MM.1S (cell line): Measurements from ENCODE around the gene SLC6A8.

Experiments used
- DNase-seq: peaks from one replicate; pipeline ENCODE4 v3.0.0-alpha.2; 2015
- H2AFZ ChIP-seq: fragments of 300-600 bp; sonication (generic); 2 replicates; pipeline ENCODE4 v1.6.0; 2016; ENCODE audit warnings: antibody characterized with exemption, low read length
- H3F3A ChIP-seq: fragments of 300-600 bp; sonication (generic); 2 replicates; pipeline ENCODE4 v1.6.1; 2016; ENCODE audit warnings: mild to moderate bottlenecking, antibody characterized with exemption, low read length, moderate library complexity, mixed read lengths; ENCODE audit not compliant: insufficient read depth
- H3K27ac ChIP-seq: fragments of 300-600 bp; sonication (generic); 2 replicates; pipeline ENCODE4 v1.5.1; 2016; ENCODE audit warnings: mild to moderate bottlenecking, low read length
- H3K27me3 ChIP-seq: fragments of 300-600 bp; sonication (generic); replicated peaks from 2 replicates; pipeline ENCODE4 v1.6.0; 2016; ENCODE audit warnings: low read length; ENCODE audit not compliant: insufficient read depth
- H3K36me3 ChIP-seq: fragments of 300-600 bp; sonication (generic); replicated peaks from 2 replicates; pipeline ENCODE4 v1.6.1; 2016; ENCODE audit warnings: mild to moderate bottlenecking, low read length, mixed read lengths; ENCODE audit not compliant: insufficient read depth
- H3K4me1 ChIP-seq: fragments of 300-600 bp; sonication (generic); 2 replicates; pipeline ENCODE4 v1.6.1; 2016; ENCODE audit warnings: low read length, mixed read lengths
- H3K4me2 ChIP-seq: fragments of 300-600 bp; sonication (generic); 2 replicates; pipeline ENCODE4 v1.6.0; 2016; ENCODE audit warnings: low read depth, low read length
- H3K4me3 ChIP-seq: fragments of 300-600 bp; sonication (generic); 2 replicates; pipeline ENCODE4 v1.5.1; 2016; ENCODE audit warnings: low read length, mixed read lengths
- H3K79me2 ChIP-seq: fragments of 300-600 bp; sonication (generic); 2 replicates; pipeline ENCODE4 v1.6.1; 2016; ENCODE audit warnings: mixed run types, low read length, mixed read lengths
- H3K9ac ChIP-seq: fragments of 300-600 bp; sonication (generic); 2 replicates; pipeline ENCODE4 v1.6.1; 2016; ENCODE audit warnings: low read length, mixed read lengths
- H3K9me2 ChIP-seq: fragments of 300-600 bp; sonication (generic); replicated peaks from 2 replicates; pipeline ENCODE4 v1.6.1; 2016; ENCODE audit warnings: mild to moderate bottlenecking, low read length, mixed read lengths; ENCODE audit not compliant: insufficient read depth
- H3K9me3 ChIP-seq: fragments of 300-600 bp; sonication (generic); replicated peaks from 2 replicates; pipeline ENCODE4 v1.6.1; 2016; ENCODE audit warnings: mild to moderate bottlenecking, low read length, mixed read lengths; ENCODE audit not compliant: insufficient read depth
- H4K20me1 ChIP-seq: fragments of 300-600 bp; sonication (generic); 2 replicates; pipeline ENCODE4 v1.6.1; 2016; ENCODE audit warnings: mild to moderate bottlenecking, low read length, moderate library complexity, mixed read lengths; ENCODE audit not compliant: insufficient read depth
- EZH2 ChIP-seq: fragments of 300-600 bp; sonication (generic); optimal IDR thresholded peaks from 2 replicates; pipeline ENCODE3; 2017; ENCODE audit warnings: low read depth, mild to moderate bottlenecking, antibody characterized with exemption, low read length, mixed read lengths
- EZH2phosphoT487 ChIP-seq: fragments of 300-600 bp; sonication (generic); IDR thresholded peaks from 2 replicates; pipeline ENCODE4 v1.6.1; 2018; ENCODE audit warnings: antibody characterized with exemption, low read length
- TF ChIP-seq, protein P1 (sequence below): fragments of 300-600 bp; sonication (generic); IDR thresholded peaks from 2 replicates; pipeline ENCODE4 v1.5.1; 2016; ENCODE audit warnings: antibody characterized with exemption, low read length, mixed read lengths

Gene SLC6A8

DNA sequence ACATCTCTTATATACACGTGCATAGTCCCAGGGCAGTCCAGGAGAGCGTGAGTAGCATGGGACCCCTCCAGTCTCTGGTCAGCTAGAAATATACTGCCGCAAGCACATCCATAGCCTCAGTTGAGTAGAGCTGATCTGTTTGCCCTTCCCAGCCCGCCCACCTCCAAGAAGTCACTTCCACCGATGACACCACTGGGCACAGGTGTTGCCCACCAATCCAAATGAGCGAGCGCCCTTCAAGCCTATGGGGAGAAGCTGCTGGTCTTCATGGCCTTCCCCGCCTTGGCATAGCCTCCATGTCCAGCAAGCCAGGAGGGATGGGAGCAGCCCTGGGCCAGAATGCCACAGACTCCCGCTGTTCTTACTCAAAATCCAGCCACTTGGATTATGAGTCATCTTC, 30.6 kb upstream of the SLC6A8 start:
- H3K4me2 ChIP-seq, result no peak overlapping the region
- H3K79me2 ChIP-seq, result no peaks in the 10 kb centered on the region
- DNase-seq, result no peak
- no peak overlapping the region for H3K27ac ChIP-seq
- H3F3A ChIP-seq, result no peaks in the 10 kb centered on the region
- peaks cover 61% of the 10 kb centered on the region for H3K27me3 ChIP-seq
- no peaks in the 10 kb centered on the region for H3K9me2 ChIP-seq
- H4K20me1 ChIP-seq, result no peaks in the 10 kb centered on the region
- no peaks in the 10 kb centered on the region for H3K36me3 ChIP-seq
- no peak overlapping the region for H3K4me3 ChIP-seq
- no peak overlapping the region for H2AFZ ChIP-seq
- H3K9me3 ChIP-seq, result no peaks in the 10 kb centered on the region
- H3K9ac ChIP-seq, result no peak overlapping the region
- no peaks in the 10 kb centered on the region for H3K4me1 ChIP-seq
- TF ChIP-seq EZH2phosphoT487 (no peak), EZH2 (no peak)
- TF ChIP-seq, protein P1, sequence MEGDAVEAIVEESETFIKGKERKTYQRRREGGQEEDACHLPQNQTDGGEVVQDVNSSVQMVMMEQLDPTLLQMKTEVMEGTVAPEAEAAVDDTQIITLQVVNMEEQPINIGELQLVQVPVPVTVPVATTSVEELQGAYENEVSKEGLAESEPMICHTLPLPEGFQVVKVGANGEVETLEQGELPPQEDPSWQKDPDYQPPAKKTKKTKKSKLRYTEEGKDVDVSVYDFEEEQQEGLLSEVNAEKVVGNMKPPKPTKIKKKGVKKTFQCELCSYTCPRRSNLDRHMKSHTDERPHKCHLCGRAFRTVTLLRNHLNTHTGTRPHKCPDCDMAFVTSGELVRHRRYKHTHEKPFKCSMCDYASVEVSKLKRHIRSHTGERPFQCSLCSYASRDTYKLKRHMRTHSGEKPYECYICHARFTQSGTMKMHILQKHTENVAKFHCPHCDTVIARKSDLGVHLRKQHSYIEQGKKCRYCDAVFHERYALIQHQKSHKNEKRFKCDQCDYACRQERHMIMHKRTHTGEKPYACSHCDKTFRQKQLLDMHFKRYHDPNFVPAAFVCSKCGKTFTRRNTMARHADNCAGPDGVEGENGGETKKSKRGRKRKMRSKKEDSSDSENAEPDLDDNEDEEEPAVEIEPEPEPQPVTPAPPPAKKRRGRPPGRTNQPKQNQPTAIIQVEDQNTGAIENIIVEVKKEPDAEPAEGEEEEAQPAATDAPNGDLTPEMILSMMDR, result no peak

DNA sequence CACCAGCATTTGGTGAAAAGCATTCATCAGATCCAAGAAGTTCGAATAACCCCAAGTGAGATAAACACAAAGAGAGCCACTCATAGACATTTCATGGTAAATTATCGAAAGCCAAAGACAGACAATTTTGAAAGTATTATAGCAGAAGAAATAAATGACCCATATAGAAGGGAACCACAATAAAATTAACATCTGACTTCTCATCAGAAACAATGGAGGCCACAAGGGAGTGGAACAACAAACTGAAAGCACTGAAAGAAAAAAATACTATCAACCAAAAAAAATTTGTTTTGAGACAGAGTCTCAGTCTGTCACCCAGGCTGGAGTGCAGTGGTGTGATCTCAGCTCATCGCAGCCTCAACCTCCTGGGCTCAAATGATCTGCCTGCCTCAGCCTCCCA, 28.5 kb upstream of the SLC6A8 start:
- Histone ChIP-seq H3K9me2 (no peaks in the 10 kb centered on the region), H3K4me1 (no peaks in the 10 kb centered on the region), H3K9ac (no peak overlapping the region), H3K79me2 (no peaks in the 10 kb centered on the region), H4K20me1 (no peaks in the 10 kb centered on the region), H3K9me3 (no peaks in the 10 kb centered on the region), H3K4me3 (no peak overlapping the region), H3K4me2 (no peak overlapping the region), H3K27me3 (peaks cover 66% of the 10 kb centered on the region), H3K36me3 (no peaks in the 10 kb centered on the region), H3K27ac (no peak overlapping the region), H2AFZ (no peak overlapping the region), H3F3A (no peaks in the 10 kb centered on the region)
- no peak for DNase-seq
- TF ChIP-seq EZH2phosphoT487 (no peak), EZH2 (no peak)
- TF ChIP-seq, protein P1, result no peak

DNA sequence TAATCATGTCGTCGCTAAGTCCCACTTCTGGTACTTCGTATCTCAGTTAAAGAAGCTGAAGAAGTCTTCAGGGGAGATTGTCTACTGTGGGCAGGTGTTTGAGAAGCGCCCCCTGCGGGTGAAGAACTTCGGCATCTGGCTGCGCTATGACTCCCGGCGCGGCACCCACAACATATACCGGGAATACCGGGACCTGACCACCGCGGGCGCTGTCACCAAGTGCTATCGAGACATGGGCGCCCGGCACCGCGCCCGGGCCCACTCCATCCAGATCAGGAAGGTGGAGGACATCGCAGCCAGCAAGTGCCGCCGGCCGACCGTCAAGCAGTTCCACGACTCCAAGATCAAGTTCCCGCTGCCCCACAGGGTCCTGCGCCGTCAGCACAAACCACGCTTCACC, 25.5 kb upstream of the SLC6A8 start:
- H3K4me3 ChIP-seq, result no peak overlapping the region; the same call in 1 of the 2 replicates
- H3K9me2 ChIP-seq, result no peaks in the 10 kb centered on the region
- no peaks in the 10 kb centered on the region for H3K9me3 ChIP-seq
- H2AFZ ChIP-seq, result no peak overlapping the region
- peak overlapping the region; percentile 23; the same call in 1 of the 2 replicates for H3K4me2 ChIP-seq
- TF ChIP-seq EZH2phosphoT487, result no peak
- TF ChIP-seq, protein P1, result peak; percentile 50
- H3K36me3 ChIP-seq, result no peaks in the 10 kb centered on the region
- H3K9ac ChIP-seq, result no peak overlapping the region
- peaks cover 84% of the 10 kb centered on the region for H3K27me3 ChIP-seq
- H3K4me1 ChIP-seq, result no peaks in the 10 kb centered on the region
- no peaks in the 10 kb centered on the region for H3K79me2 ChIP-seq
- peak; percentile 15 for DNase-seq
- no peaks in the 10 kb centered on the region for H4K20me1 ChIP-seq
- no peak overlapping the region for H3K27ac ChIP-seq
- no peaks in the 10 kb centered on the region for H3F3A ChIP-seq
